EH (cell line): Measurements from ENCODE around the gene CAMTA1.

Experiments
- DNase-seq: peaks from one replicate; pipeline ENCODE4 v3.0.0-alpha.2; 2015; ENCODE audit warnings: low read depth

CAMTA1 gene

DNA sequence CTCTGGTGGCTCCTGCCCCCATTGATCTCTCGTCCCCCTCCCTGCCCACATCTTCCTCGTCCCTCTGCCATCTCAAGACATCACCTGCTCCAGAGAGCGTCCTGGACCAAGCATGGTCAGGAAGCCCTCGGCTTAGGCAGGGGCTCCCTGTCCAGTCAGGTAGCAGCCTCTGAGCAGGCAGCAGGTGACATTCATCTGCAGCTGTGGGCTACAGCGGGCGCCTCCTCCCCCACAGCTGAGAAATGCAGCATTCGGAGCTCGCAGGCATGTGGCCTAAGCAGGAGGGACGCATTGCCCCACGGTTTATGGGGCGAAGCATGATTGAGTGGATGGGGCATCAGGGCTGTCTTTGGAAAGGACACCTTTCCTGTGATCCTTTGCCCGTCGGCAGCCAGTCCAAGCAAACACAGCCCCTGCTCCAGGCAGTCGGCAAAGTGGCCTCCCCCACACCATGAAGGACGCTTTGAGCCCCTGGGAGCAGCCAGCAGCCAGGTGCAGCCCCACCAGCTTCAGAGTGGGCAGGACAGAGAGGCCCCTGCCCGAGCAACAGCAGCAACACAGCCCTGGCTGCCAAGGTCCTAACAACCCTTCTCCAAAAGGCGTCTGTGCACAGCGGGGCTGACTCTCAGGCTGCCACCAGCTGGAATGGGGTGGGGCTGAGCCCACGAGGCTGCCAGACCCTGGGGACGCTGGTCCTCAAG is 751.8 kb downstream of the CAMTA1 start:
- no peak for DNase-seq

DNA sequence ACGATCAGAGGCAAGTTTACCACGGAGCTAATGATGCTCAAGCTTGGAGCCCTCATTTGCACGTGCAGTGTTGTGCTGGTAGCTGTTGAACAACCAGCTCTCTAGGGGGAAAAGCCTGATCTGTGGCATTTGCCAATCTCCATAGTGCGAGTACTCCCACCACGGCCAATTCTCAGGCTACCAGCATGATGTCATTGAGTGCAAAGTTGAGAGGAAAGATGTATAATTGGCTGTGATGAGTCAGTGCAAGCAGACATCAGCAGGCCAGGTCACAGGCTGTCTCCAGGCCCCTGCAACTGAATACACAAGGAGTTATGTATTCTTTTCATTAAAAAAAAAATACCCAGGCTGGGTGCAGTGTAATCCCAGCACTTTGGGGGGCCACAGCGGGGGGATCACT is 752.8 kb downstream of the CAMTA1 start:
- peak; percentile 69 for DNase-seq

- peak; percentile 21 for DNase-seq
These were observed 753.9 kb downstream of the CAMTA1 start for GRCh38 chr1:7538849-7539768.

- DNase-seq: peak; percentile 41
These were observed 754.5 kb downstream of the CAMTA1 start for GRCh38 chr1:7539769-7540175.

GRCh38 chr1:7540816-7541215 is 755.6 kb downstream of the CAMTA1 start:
- DNase-seq: no peak

DNA sequence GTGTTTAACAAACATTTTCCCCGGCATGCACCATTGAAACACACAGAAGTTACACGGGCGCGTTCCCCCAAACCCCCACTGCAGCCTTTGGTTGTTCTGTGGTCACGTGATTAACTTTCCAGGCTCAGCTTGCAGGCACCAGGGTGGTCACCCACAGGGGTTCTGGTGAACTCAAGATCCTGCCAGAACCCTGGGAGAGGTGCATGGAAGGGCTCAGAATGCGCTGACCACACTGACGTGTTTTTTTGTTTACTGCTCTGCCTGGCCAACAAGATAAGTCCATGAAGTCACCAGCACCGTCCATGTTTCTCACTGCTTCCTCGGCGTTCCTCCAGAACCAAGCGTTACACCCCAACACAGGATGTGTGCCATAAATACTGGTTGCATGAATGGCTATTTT is 756.4 kb downstream of the CAMTA1 start:
- DNase-seq: no peak

DNA sequence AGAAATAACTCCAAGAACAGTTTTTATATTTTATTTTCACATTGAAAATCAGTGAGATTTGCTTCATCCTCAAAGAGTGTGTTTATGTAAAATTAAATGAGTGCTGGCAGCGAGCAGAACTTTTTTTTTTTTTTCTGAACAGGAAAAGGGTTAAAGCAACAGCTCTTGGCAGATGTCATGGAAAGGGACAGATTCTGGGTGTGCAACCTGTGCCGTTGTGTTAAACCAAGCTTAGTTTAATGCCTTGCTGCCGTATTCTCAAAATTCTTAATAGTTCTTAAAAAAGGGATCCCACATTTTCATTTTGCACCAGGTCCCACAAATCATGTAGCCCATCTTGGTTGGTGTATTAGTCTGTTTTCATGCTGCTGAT is 758.5 kb downstream of the CAMTA1 start:
- no peak for DNase-seq

GRCh38 chr1:7549277-7550161 is 764.3 kb downstream of the CAMTA1 start:
- DNase-seq: peak; percentile 85

DNA sequence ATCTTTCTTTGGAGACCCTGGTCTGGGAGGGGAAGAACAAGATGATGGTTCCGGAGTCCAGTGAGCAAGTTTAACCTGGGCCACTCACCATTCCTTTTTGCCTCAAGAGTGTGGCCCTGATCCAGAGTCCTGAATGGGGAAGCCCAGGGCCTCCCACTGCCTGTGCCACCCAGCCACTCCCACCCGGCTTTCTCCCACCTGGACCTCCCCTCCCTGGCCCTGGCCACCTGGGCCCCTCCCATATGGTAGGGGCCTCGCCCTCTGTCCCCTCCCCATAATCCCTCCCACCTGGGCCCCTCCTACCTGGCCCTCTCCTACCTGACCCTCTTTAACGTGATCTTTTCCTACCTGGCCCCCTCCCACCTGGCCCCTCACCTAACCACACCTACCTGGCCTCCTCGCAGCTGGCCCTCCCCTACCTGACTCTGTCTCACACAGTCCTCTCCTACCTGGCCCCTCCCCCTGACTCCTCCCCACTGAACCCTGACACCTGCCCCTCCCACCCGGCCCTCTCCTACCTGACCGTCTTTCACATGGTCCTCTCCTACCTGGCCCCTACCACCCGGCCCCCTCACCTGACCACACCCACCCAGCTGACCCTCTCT is 765.1 kb downstream of the CAMTA1 start:
- no peak for DNase-seq

DNA sequence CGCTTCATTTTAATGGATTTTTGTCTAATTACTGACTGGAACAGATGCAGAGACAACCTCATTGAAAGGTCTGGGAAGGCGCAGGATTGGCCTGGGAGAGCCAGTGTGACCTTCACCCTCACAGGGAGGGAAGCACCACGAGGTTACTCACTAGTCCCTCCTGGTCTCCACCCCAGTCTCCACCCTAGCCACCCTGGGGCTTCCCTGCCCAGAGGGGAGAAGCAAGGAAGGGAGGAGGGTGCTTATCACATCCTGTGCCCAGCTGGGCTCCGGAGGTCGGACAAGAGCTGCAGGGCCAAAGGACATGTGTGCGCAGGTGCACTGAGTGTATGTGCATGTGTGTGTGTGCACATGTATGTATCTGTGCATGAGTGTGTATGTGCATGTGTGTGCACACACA is 765.7 kb downstream of the CAMTA1 start:
- DNase-seq: no peak

- DNase-seq: no peak
These were observed 766.2 kb downstream of the CAMTA1 start for GRCh38 chr1:7551442-7551841.

DNA sequence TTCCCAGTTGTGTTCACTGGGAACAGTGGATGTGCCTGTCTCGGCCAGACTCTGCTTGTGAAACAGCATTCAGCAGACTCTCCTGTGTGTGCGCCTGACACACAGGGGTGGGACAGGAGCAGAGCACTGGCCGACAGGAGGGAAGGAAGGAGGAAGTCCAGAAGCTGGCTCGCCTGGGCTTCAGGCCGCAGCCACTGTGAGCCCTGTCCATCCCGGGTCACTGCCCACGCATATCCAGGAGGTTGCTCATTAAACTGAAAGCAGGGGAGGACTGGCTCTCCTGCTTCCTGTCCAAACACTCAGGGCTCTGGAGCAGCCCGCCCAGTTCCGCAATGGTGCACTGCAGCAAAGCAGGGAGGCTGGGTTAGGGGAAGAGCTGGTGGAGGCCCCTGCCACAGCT is 767.1 kb downstream of the CAMTA1 start:
- DNase-seq: peak; percentile 24

- no peak for DNase-seq
These were observed 767.9 kb downstream of the CAMTA1 start for GRCh38 chr1:7553042-7553690.

GRCh38 chr1:7554385-7555235 is 769.4 kb downstream of the CAMTA1 start:
- no peak for DNase-seq

DNA sequence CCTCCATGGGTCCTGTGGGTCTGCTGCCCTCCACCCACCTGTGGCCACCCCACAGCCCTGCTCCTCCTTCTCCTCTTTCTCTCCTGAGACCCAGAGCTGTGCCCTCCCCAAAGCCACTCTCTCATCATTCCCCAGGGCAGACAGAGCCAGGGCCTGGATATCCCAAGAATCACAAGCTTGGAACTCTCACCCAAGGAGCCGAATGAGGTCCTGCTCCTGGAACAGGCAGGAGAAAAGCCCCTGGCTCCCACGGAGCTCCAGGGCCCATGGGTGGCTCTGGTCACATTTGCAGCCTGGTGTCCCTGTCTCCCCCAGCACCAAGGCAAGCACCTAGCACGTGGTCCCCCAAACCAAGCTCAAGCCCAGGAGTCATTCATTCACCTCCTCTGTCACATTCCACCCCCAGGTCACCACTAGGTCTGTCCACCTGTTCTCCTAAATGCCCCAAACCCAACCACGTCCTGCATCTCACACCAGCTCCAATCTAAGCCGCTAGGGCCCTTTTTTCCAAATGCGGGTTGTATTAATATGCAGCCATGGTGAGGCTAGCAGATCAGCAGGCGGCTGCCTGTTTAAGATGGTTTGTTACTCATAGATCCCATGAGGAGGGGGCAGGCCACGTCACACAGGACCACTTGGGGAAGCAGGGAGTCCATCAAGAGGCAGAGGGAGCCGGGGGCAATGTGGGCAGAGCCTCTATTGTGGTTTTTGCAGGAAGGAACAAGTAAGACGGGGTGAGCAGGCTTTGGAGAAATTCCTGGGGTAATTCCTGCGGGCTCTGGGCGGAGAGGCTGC is 770.3 kb downstream of the CAMTA1 start:
- no peak for DNase-seq

DNA sequence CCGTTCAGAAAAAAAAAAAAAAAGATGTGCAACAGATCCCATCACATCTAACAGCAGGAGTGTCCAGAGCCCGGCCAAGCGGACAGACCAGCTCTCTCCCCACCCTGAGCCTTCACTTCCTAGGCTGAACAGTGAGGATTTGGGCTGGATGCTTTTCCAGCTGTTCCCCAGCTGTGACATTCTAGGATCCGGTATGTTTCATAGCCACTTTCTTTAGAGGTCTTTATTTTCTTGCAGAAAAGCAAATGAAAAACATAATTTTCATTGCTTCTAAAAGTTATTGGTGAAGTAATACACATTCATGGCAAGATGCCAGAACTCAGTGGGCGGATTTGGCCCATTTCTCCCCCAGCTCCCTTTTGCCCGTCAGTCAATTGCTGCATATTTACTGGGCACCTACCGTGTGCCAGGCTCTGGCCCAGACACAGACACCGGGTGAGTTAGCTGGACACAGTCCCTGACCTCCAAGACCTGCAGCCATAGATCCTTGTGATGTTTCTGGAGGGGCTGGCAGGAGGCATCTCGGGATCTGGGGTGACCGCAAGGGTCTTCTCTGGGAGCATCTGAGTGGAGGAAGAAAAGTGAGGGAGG is 772.1 kb downstream of the CAMTA1 start:
- no peak for DNase-seq

DNA sequence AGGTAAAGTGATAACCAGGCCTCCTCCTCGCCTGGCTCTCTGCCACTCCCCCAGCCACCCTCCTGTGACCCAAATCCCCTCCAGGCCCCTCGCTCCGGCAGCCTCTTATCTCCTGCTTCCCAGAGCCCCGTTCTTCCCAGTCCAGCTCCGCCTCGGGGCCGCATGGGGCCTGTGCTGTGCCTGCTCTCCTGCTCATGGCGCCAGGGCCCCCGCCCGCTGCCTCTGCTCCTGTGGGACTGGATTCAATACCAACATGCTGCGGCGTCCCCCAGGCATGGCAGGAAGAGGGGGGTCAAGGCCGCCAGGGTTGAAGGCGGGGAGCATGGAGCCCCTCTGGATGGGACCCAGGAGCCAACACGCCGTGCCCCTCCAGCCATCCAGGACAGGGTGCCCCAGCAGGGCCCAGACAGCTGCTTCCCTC is 772.8 kb downstream of the CAMTA1 start:
- no peak for DNase-seq

DNA sequence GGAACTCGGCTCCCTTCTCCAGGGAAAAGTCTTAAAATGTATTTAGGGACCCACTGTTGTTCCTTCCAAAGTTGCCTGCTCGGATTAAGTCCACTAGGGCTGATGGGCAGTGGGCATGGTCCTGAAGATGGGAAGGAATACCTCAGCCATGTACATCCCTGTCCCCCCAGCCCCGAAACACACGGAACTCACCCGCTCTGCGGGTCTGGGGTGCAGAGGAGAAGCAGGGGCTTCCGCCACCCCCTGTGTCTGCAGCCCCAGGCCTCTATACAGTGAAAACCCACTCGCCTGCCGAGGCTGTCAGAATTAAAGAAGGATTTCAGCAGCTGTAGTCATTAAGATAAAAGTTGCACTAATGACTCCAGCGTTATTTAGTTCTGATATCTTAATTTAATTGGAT is 773.2 kb downstream of the CAMTA1 start:
- no peak for DNase-seq
